Loucy (cell line): ENCODE results near the gene TTC27.

Source experiments
- EZH2phosphoT487 ChIP-seq: fragments of 200-600 bp; IDR thresholded peaks from 2 replicates; pipeline ENCODE4 v1.6.1; 2018; ENCODE audit warnings: antibody characterized with exemption, mild to moderate bottlenecking, moderate library complexity, borderline replicate concordance
- TF ChIP-seq, protein P1 (sequence below): fragments of 200-600 bp; sonication (generic); conservative IDR thresholded peaks from 2 replicates; pipeline ENCODE4 v1.5.1; 2014; ENCODE audit warnings: mild to moderate bottlenecking, antibody characterized with exemption, low read length

DNA sequence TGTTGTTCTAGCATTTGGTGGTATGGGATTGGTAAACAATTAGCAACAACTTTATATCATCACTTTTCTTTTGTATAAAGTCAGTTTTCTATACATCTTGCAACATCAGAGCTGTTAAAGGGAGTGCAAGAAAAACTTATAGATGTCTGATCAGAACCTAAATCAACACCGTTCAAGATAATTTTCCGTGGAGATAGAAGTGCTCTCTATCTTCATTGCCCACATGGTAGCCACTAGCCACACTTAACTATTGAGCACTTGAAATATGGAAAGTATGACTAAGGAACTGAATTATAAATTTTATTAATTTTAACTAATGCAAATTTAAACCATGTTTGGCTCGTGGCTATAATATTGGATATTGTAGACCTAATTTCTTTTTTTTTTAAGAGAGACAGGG is 5.2 kb downstream of the TTC27 start:
- TF ChIP-seq, protein P1, sequence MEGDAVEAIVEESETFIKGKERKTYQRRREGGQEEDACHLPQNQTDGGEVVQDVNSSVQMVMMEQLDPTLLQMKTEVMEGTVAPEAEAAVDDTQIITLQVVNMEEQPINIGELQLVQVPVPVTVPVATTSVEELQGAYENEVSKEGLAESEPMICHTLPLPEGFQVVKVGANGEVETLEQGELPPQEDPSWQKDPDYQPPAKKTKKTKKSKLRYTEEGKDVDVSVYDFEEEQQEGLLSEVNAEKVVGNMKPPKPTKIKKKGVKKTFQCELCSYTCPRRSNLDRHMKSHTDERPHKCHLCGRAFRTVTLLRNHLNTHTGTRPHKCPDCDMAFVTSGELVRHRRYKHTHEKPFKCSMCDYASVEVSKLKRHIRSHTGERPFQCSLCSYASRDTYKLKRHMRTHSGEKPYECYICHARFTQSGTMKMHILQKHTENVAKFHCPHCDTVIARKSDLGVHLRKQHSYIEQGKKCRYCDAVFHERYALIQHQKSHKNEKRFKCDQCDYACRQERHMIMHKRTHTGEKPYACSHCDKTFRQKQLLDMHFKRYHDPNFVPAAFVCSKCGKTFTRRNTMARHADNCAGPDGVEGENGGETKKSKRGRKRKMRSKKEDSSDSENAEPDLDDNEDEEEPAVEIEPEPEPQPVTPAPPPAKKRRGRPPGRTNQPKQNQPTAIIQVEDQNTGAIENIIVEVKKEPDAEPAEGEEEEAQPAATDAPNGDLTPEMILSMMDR = no peak
- no peak for TF ChIP-seq EZH2phosphoT487
